OCI-LY1 (cell line): ENCODE data around the gene VSX2.

Experiments used
- H2AFZ ChIP-seq: fragments of 200-600 bp; sonication (generic), shearing (Covaris generic); 2 replicates; pipeline ENCODE4 v1.6.0; 2014; ENCODE audit warnings: antibody characterized with exemption, mild to moderate bottlenecking, low read length
- H3F3A ChIP-seq: fragments of 200-600 bp; sonication (generic), shearing (Covaris generic); 2 replicates; pipeline ENCODE4 v1.6.0; 2014; ENCODE audit warnings: mild to moderate bottlenecking, antibody characterized with exemption, low read length, moderate library complexity; ENCODE audit not compliant: insufficient read depth
- H3K27ac ChIP-seq: fragments of 200-600 bp; sonication (generic); 2 replicates; pipeline ENCODE4 v1.5.1; 2014; ENCODE audit warnings: low read length, mixed run types, mild to moderate bottlenecking, low read depth; ENCODE audit not compliant: poor library complexity, severe bottlenecking
- H3K27me3 ChIP-seq: fragments of 200-600 bp; sonication (generic); 2 replicates; pipeline ENCODE4 v1.6.0; 2014; ENCODE audit warnings: antibody characterized with exemption, mild to moderate bottlenecking, low read length, moderate library complexity; ENCODE audit not compliant: insufficient read depth
- H3K36me3 ChIP-seq: fragments of 200-600 bp; sonication (generic); 2 replicates; pipeline ENCODE4 v1.6.1; 2014; ENCODE audit warnings: mild to moderate bottlenecking, antibody characterized with exemption, low read length, moderate library complexity, mixed read lengths; ENCODE audit not compliant: insufficient read depth
- H3K4me1 ChIP-seq: fragments of 200-600 bp; sonication (generic); 2 replicates; pipeline ENCODE4 v1.5.1; 2014; ENCODE audit warnings: mild to moderate bottlenecking, low read length, moderate library complexity; ENCODE audit not compliant: insufficient read depth, severe bottlenecking
- H3K4me2 ChIP-seq: fragments of 200-600 bp; sonication (generic), shearing (Covaris generic); 2 replicates; pipeline ENCODE4 v1.6.1; 2014; ENCODE audit warnings: low read length
- H3K4me3 ChIP-seq: fragments of 200-600 bp; sonication (generic); 2 replicates; pipeline ENCODE4 v1.5.1; 2014; ENCODE audit warnings: low read length, low read depth, mild to moderate bottlenecking, mixed read lengths; ENCODE audit not compliant: poor library complexity, severe bottlenecking
- H3K79me2 ChIP-seq: fragments of 200-600 bp; shearing (Covaris generic); 2 replicates; pipeline ENCODE4 v1.6.1; 2016; ENCODE audit warnings: mixed run types, low read length, mixed read lengths; ENCODE audit not compliant: insufficient read depth
- H3K9ac ChIP-seq: fragments of 200-600 bp; sonication (generic), shearing (Covaris generic); 2 replicates; pipeline ENCODE4 v1.6.1; 2014; ENCODE audit warnings: mild to moderate bottlenecking, low read length, mixed read lengths
- H3K9me2 ChIP-seq: fragments of 200-600 bp; sonication (generic), shearing (Covaris generic); 2 replicates; pipeline ENCODE4 v1.6.1; 2014; ENCODE audit warnings: low read depth, mild to moderate bottlenecking, low read length, mixed read lengths
- H3K9me3 ChIP-seq: fragments of 200-600 bp; shearing (Covaris generic); 2 replicates; pipeline ENCODE4 v1.6.1; 2014; ENCODE audit warnings: low read length, mixed read lengths
- H4K20me1 ChIP-seq: fragments of 200-600 bp; sonication (generic), shearing (Covaris generic); 2 replicates; pipeline ENCODE4 v1.6.0; 2016; ENCODE audit warnings: mild to moderate bottlenecking, low read length; ENCODE audit not compliant: insufficient read depth
- CTCF ChIP-seq: fragments of 200-600 bp; sonication (generic), shearing (Covaris generic); IDR thresholded peaks from 2 replicates; pipeline ENCODE4 v1.5.1; 2017; ENCODE audit warnings: mild to moderate bottlenecking, antibody characterized with exemption, low read length, moderate library complexity, mixed read lengths
- EZH2 ChIP-seq: fragments of 200-600 bp; sonication (generic), shearing (Covaris generic); IDR thresholded peaks from 2 replicates; pipeline ENCODE4 v1.8.0; 2017; ENCODE audit warnings: borderline replicate concordance, mixed run types, mild to moderate bottlenecking, antibody characterized with exemption, low read length, moderate library complexity, mixed read lengths

The VSX2 gene

DNA sequence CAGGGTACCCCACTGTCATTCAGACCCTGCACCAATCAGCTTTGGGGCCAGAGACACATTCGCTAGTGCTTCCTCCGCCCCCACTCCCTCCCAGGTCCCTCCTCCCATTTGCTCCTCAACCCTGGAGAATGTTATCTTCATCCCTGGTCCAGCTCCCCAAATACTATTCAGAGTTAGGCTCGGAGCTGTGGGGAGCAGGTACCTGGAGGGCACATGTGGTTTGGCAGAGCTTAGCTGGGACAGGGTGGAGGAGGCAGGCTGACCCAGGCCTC lies 19.5 kb downstream of the VSX2 start:
- no peaks in the 10 kb centered on the region for H3K9me2 ChIP-seq
- H3K4me1 ChIP-seq: peaks cover 13% of the 10 kb centered on the region
- H3K4me2 ChIP-seq: no peak overlapping the region
- H3K27ac ChIP-seq: no peak overlapping the region
- H3K9me3 ChIP-seq: no peaks in the 10 kb centered on the region
- no peak overlapping the region for H2AFZ ChIP-seq
- TF ChIP-seq EZH2 (no peak), CTCF (no peak)
- H3F3A ChIP-seq: no peaks in the 10 kb centered on the region
- H3K79me2 ChIP-seq: no peaks in the 10 kb centered on the region
- H4K20me1 ChIP-seq: no peaks in the 10 kb centered on the region
- H3K36me3 ChIP-seq: no peaks in the 10 kb centered on the region
- H3K27me3 ChIP-seq: no peaks in the 10 kb centered on the region
- no peak overlapping the region for H3K4me3 ChIP-seq
- H3K9ac ChIP-seq: no peak overlapping the region

DNA sequence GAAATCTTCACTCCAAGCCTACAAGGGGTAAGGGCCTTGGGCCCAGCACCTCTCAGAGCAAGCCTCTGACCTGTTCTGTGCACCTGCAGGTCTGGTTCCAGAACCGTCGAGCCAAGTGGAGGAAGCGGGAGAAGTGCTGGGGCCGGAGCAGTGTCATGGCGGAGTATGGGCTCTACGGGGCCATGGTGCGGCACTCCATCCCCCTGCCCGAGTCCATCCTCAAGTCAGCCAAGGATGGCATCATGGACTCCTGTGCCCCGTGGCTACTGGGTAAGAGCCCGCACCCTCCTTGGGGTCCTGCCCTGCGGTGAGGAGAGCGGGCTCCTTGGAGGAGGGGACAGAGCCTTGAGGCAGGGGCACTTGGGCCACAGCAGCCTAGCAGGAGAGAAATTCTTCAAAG lies 20.3 kb downstream of the VSX2 start:
- no peak overlapping the region for H3K4me3 ChIP-seq
- no peak overlapping the region for H2AFZ ChIP-seq
- TF ChIP-seq EZH2: no peak
- TF ChIP-seq CTCF: no peak
- peaks cover 13% of the 10 kb centered on the region for H3K4me1 ChIP-seq
- no peaks in the 10 kb centered on the region for H3K79me2 ChIP-seq
- no peak overlapping the region for H3K9ac ChIP-seq
- no peaks in the 10 kb centered on the region for H3F3A ChIP-seq
- H3K9me2 ChIP-seq: no peaks in the 10 kb centered on the region
- no peak overlapping the region for H3K27ac ChIP-seq
- no peaks in the 10 kb centered on the region for H3K36me3 ChIP-seq
- H3K27me3 ChIP-seq: no peaks in the 10 kb centered on the region
- no peaks in the 10 kb centered on the region for H3K9me3 ChIP-seq
- H3K4me2 ChIP-seq: no peak overlapping the region
- no peaks in the 10 kb centered on the region for H4K20me1 ChIP-seq

- Histone ChIP-seq H3F3A (no peaks in the 10 kb centered on the region), H3K36me3 (no peaks in the 10 kb centered on the region), H3K9me2 (no peaks in the 10 kb centered on the region), H3K4me2 (no peak overlapping the region), H2AFZ (no peak overlapping the region), H4K20me1 (no peaks in the 10 kb centered on the region), H3K79me2 (no peaks in the 10 kb centered on the region), H3K4me1 (peaks cover 13% of the 10 kb centered on the region), H3K4me3 (no peak overlapping the region), H3K9me3 (no peaks in the 10 kb centered on the region), H3K27ac (no peak overlapping the region), H3K27me3 (0 out of 2 replicates have a peak, but pooled peaks cover 4% of the 10 kb centered on the region), H3K9ac (no peak overlapping the region)
- TF ChIP-seq EZH2: no peak
- no peak for TF ChIP-seq CTCF
Measured at GRCh38 chr14:74260525-74261233, 21.4 kb downstream of the VSX2 start.
